Measurements from ENCODE around the gene ULK4.
"Not testable (repeated sequence)": the region's sequence is repeated elsewhere in the genome, so short reads cannot be mapped to it uniquely, and the experiment has no call there.

ULK4 gene

DNA sequence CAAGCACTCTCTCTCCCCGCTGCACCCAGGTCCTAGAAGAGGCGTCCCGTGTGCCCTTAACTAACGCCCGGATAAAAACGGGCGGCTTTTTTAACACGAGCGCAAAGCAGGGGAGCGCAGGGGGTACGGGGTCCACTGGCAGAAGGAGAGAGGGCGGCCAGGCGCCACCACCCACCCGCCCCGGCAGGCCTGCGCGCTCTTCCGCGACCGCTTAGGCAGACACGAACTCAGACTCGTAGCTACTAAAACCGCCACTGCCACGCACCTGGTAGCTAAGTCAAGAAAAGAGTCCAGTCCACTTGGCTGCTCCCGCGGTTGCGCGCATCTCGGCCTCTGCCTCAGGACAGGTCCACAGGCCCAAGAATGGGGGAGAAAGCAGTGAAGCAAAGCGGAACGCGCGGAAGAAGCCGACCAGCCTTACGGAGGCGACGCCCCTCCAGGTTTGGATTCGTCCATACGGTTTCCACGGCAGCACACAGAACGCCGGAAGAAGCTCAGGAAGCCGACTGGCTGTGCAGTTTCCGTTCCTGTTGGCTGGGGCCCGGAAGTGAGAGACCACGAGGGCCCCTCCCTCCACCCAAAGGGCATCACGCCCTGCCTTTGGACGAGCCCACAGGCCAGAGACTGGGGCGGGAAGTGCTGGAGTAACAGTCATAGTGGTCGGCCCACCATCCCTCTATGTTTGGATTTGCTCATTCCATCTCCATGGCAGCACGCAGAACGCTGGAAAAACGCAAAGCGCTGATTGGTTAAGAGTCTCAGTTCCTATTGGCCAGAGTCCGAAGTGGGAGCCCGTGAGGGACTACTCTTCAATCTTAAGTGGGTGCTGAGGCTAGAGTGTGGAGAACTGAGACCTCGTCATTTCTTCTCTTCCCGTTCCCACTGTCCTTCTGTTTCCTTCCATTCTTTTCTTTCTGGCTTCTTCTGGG, at the start of gene ULK4:
ULK4 (minus strand) TSS at position 353 of the 929 bp plus-strand sequence. CDS start 7,344 bp downstream, outside the sequence.
- DNase-seq (ENCODE audit: low read depth) = peak; percentile 100

GRCh38 chr3:42010530-42010929, 48.6 kb upstream of the ULK4 start:
- DNase-seq (ENCODE audit: low read depth) = no peak

- DNase-seq (ENCODE audit: low read depth) = no peak
Measured at GRCh38 chr3:42009456-42009855, 47.6 kb upstream of the ULK4 start.

- no peak for DNase-seq (ENCODE audit: low read depth)
Measured at GRCh38 chr3:42007785-42008184, 45.9 kb upstream of the ULK4 start.

GRCh38 chr3:42005401-42005800, 43.5 kb upstream of the ULK4 start:
- no peak for DNase-seq (ENCODE audit: low read depth)

GRCh38 chr3:42002790-42003189, 40.9 kb upstream of the ULK4 start:
- no peak for DNase-seq (ENCODE audit: low read depth)

- no peak for DNase-seq (ENCODE audit: low read depth)
Measured at GRCh38 chr3:42001777-42002176, 39.9 kb upstream of the ULK4 start.

DNA sequence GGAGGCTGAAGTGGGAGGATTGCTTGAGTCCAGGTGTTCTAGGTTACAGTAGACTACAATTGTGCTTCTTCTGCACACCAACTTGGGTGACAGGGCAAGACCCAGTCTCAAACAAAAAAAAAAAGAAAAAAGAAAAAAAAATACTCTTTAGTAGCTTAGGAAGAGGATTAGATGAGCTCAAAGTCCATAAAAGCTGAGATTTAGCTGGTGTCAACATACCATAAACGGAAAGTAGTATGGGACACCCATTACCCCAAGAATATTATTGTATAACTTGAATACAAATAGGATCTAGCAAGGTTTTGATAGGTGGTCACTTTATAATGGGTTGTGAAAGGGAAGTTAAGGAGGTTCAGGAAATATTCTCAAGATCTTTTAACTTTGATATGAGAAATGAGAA, 38.0 kb upstream of the ULK4 start:
- no peak for DNase-seq (ENCODE audit: low read depth)

DNA sequence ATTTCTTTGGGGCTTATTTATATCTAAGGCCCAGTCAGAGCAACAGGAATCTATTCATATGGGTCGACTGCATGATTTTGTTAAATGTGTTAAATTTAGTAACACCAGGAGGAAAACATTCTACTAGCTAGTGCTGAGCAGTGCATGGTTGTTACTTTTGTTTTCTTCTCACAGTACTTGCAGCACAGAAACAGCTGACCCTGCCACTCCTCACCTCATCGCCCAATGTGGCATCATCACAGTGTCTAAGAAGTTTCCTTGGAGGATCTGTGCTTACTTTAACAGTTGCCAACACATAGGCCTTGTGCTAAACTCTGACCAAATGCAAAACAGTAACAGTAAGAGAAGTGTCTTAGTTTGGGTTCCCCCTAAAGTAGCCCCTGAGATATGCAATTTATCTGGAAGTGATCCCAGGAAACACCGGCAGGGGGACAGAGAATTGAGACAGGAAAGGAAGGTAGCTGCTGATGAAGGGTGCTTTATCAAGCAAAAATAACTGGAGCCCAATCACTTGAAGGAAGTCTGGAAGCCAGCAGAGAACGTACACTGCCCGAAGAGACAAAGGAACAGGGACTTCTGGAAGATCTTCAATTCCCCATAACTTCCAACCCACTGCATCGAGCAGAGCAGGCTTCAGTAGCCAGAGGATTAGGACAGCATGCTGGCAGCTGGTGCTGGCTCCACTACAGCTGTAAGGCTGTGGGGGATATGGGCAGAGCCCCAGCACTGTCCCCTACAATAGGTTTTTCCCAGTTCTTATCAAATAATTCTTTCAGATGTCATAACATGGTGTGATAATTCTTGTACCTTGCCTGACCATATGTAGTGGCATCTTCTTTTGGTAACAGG, 36.0 kb upstream of the ULK4 start:
- DNase-seq (ENCODE audit: low read depth) = no peak

DNA sequence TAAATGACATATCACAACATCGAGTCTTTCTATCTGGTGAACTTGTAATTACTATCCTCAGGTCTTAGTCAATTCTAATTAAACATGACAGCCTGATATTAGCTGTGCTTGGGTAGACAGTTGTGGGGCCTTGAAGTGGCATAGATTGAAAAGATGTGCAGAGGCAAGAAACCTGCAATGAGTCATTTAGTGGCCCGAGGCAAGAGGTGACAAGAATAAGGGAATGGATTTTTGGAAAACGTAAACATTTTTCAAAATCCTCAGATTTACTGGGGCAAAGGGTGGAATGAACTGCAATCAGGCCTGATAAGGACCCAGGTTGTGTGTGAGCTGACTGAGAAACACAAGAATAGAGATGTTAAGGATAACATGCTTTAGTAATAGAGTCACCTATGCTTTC, 29.5 kb upstream of the ULK4 start:
- no peak for DNase-seq (ENCODE audit: low read depth)

DNA sequence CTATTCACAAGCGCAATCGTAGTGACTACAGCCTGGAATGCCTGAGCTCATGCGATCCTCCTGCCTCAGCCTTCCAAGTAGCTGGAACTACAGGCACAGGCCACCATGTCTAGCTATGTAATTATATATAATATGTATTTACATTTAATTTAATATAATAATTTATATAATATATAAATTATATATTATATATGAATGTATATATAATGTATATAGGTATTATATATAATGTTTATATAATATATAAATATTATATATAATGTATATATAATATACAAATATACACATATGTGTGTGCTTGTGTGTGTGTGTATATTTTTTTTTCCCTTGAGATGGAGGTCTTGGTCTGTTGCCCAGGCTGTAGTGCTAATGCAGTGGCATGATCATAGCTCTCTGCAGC, 27.6 kb upstream of the ULK4 start:
- no peak for DNase-seq (ENCODE audit: low read depth)

GRCh38 chr3:41987627-41988026, 25.7 kb upstream of the ULK4 start:
- no peak for DNase-seq (ENCODE audit: low read depth)

GRCh38 chr3:41986561-41986960, 24.7 kb upstream of the ULK4 start:
- no peak for DNase-seq (ENCODE audit: low read depth)

DNA sequence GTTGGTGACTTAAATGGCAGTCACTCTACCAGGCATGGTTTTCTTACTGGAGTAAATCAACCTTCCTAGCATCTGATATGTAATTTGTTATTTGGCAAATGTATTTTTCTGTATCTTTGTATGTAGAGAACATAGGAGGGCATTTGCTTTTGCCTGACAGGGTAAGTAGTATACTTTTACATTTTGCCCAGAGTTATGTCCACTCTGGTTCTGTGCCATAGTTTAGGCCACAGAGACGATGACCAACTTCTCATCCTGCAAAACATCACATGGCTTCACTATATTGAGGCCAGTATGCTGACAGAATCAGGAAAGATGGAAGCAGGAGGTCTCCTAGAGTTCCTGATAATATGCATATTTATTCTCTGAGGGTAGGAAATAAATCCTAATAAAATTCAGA, 23.1 kb upstream of the ULK4 start:
- DNase-seq (ENCODE audit: low read depth) = no peak

DNA sequence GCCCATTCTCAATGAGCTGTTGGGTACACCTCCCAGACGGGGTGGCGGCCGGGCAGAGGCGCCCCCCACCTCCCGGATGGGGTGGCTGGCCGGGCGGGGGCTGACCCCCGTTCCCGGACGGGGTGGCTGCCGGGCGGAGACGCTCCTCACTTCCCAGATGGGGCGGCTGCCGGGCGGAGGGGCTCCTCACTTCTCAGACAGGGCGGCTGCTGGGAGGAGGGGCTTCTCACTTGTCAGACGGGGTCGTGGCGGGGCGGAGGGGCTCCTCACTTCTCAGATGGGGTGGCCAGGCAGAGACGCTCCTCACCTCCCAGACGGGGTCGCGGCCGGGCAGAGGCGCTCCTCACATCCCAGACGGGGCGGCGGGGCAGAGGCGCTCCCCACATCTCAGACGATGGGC, 21.2 kb upstream of the ULK4 start:
- DNase-seq (ENCODE audit: low read depth) = not testable (repeated sequence)

DNA sequence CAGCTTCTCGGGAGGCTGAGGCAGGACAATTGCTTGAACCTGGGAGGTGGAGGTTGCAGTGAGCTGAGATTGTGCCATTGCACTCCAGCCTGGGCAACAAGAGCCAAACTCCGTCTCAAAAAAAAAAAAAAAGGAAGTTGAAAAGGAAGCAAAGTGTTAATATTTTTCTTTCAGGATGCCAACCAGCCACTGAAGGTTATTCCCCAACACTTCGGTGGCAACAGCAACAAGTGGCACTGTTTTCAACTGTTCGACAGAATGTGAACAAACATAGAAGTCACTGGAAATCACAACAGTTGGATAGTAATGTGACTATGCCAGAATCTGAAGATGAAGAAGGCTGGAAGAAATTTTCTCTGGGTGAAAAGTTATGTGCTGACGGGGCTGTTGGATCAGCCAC, 15.5 kb upstream of the ULK4 start:
- DNase-seq (ENCODE audit: low read depth) = not testable (repeated sequence)

DNA sequence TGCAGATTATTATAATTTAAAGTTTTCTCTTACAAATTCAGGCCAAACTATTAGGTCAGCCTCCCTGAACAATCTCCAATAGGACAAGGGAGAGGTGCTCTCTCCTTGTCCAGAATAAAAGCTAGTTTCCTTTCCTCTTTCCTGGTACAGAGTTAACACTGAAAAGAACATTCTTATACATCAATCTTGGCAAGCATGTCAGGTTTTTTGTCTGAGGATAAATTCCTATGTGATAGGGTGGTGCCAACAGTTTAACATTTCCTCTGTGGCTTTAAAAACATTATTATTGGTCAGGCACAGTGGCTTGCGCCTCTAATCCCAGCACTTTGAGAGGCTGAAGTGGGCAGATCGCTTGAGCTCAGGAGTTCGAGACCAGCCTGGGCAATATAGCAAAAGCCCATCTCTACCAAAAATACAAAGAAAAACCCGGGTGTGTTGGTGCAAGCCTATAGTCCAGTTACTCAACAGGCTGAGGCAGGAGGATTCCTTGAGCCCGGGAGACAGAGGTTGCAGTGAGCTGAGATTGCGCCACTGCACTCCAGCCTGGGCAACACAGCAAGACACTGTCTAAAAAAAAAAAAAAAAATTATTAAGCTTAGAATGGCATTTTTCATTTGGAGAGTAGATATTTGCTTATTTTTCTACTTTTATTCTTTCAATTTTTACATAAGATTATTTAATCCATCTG, 13.7 kb upstream of the ULK4 start:
- DNase-seq (ENCODE audit: low read depth) = no peak

DNA sequence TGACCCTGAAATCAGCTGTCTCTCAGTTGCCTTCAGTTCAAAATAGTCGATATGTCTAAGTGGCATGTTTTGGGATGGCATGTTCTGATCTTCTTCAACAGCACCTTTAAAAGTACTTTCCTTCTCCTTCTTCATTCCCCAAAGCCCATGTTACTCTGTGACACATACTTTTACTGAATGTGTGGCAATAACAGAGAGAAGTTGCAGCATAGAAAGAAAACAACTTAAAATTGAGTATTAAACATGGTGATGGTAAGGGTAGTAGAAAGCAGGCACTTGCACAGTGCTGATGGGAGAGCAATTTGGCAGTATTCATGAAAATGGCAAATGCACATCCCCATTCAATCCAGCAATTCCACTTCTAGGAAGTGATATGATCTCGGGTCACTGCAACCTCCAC, 12.3 kb upstream of the ULK4 start:
- no peak for DNase-seq (ENCODE audit: low read depth)

GRCh38 chr3:41972802-41973201, 10.9 kb upstream of the ULK4 start:
- DNase-seq (ENCODE audit: low read depth) = no peak

- DNase-seq (ENCODE audit: low read depth) = no peak
Measured at GRCh38 chr3:41966206-41966605, 4.3 kb upstream of the ULK4 start.

DNA sequence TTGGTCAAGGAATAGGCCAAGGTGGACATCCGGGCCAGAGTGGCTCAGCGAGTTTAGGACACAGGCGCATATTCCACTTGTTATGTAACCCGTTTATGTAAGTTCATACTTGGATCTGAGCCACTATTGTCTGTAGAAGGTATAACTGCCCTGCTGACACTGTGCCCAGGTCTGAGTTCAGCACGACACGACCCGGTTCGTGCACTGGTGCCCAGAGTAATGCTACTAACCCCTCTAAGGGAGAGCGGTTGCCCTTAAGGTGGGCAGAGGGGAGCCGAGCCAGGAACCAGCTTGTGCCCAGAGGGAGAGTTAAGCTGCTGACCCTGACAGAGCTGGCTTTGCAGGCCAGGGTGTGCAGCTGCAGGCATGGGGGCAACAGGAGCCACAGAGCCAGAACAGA, 1.9 kb upstream of the ULK4 start:
- DNase-seq (ENCODE audit: low read depth) = no peak

Measured in fibroblast of the conjunctiva (primary cell).